Measurements from ENCODE around the gene RPSA.

GRCh38 chr3:39406368-39407258 lies at the start of gene RPSA:
- TF ChIP-seq POLR2A (IDR thresholded peaks at IDR 0.05) (peak; percentile 76 to 90), CTCF (IDR thresholded peaks at IDR 0.05) (peak in 4 of 5 experiments; percentile 9 to 70 (median 28))
